ENCODE measurements around the gene ZNF519.

- TF ChIP-seq POLR2A (IDR thresholded peaks at IDR 0.05) (no peak), CTCF (IDR thresholded peaks at IDR 0.05) (no peak)
Measured at GRCh38 chr18:14120926-14121325, 11.3 kb downstream of the ZNF519 start.
